Neural progenitor cell (in vitro differentiated cells): ENCODE results near the gene TNFRSF13B. TPM values are rescaled to one million over a fixed set of nuclear protein-coding genes. Genes with fewer than 3 reads are reported as not detected.

Experiments
- DNase-seq: peaks from one replicate; pipeline ENCODE4 v3.0.0-alpha.2; 2016; ENCODE audit warnings: low spot score
- H2AFZ ChIP-seq: fragments of 200-600 bp; sonication (generic); replicated peaks from 2 replicates; pipeline ENCODE4 v1.6.1; 2016; ENCODE audit warnings: antibody characterized with exemption
- H3F3A ChIP-seq: fragments of 200-600 bp; sonication (generic); 2 replicates; pipeline ENCODE4 v1.6.1; 2016; ENCODE audit warnings: antibody characterized with exemption, low read depth
- H3K27ac ChIP-seq: fragments of 200-600 bp; sonication (generic); 2 replicates; pipeline ENCODE4 v1.5.1; 2016; ENCODE audit warnings: mild to moderate bottlenecking
- H3K27me3 ChIP-seq: fragments of 200-600 bp; sonication (generic); 2 replicates; pipeline ENCODE4 v1.6.1; 2016; ENCODE audit warnings: mild to moderate bottlenecking, moderate library complexity
- H3K36me3 ChIP-seq: fragments of 200-600 bp; sonication (generic); 2 replicates; pipeline ENCODE4 v1.5.1; 2016
- H3K4me1 ChIP-seq: fragments of 200-600 bp; sonication (generic); 2 replicates; pipeline ENCODE4 v1.6.1; 2016; ENCODE audit warnings: mixed run types
- H3K4me2 ChIP-seq: fragments of 200-600 bp; sonication (generic); 2 replicates; pipeline ENCODE4 v1.6.1; 2016
- H3K4me3 ChIP-seq: fragments of 200-600 bp; sonication (generic); 2 replicates; pipeline ENCODE4 v1.5.1; 2016
- H3K79me2 ChIP-seq: fragments of 200-600 bp; sonication (generic); 2 replicates; pipeline ENCODE4 v1.6.1; 2016; ENCODE audit warnings: low read depth
- H3K9ac ChIP-seq: fragments of 200-600 bp; sonication (generic); 2 replicates; pipeline ENCODE4 v1.6.1; 2016
- H3K9me3 ChIP-seq: fragments of 200-600 bp; sonication (generic); 2 replicates; pipeline ENCODE4 v1.5.1; 2016; ENCODE audit warnings: low read depth
- H4K20me1 ChIP-seq: fragments of 200-600 bp; sonication (generic); 2 replicates; pipeline ENCODE4 v1.6.1; 2016; ENCODE audit warnings: low read depth
- H3K27ac Mint-ChIP-seq: 3 replicates; pipeline ENCODE4 v1.8.0; 2021; ENCODE audit warnings: mixed read lengths
- H3K27me3 Mint-ChIP-seq: 2 replicates; pipeline ENCODE4 v1.8.0; 2022; ENCODE audit warnings: low read depth, mild to moderate bottlenecking, inconsistent platforms, moderate library complexity, mixed read lengths; ENCODE audit not compliant: insufficient read depth
- H3K36me3 Mint-ChIP-seq: 3 replicates; pipeline ENCODE4 v1.8.0; 2021; ENCODE audit warnings: mixed read lengths
- H3K4me1 Mint-ChIP-seq: 3 replicates; pipeline ENCODE4 v1.8.0; 2021; ENCODE audit warnings: mixed read lengths
- H3K4me3 Mint-ChIP-seq: 3 replicates; pipeline ENCODE4 v1.8.0; 2021; ENCODE audit warnings: mild to moderate bottlenecking, moderate library complexity, mixed read lengths
- H3K9me3 Mint-ChIP-seq: 3 replicates; pipeline ENCODE4 v1.8.0; 2020; ENCODE audit warnings: mixed read lengths
- EZH2 ChIP-seq: fragments of 200-600 bp; sonication (generic); IDR thresholded peaks from 2 replicates; pipeline ENCODE4 v1.6.1; 2017; ENCODE audit warnings: antibody characterized with exemption, mild to moderate bottlenecking, moderate library complexity
- EZH2phosphoT487 ChIP-seq: fragments of 200-600 bp; sonication (generic); IDR thresholded peaks from 2 replicates; pipeline ENCODE4 v1.6.1; 2017; ENCODE audit warnings: antibody characterized with exemption
- total RNA-seq: library from RNA; depleted of rRNA; stranded (reverse); fragments of >200 nt; gene quantifications from 2 replicates; pipeline ENCODE4 v1.2.3, GENCODE V29; 2015; ENCODE audit warnings: low replicate concordance
- TF ChIP-seq, protein P1 (sequence below): fragments of 200-600 bp; sonication (generic); IDR thresholded peaks from 2 replicates; pipeline ENCODE4 v1.5.1; 2017; ENCODE audit warnings: antibody characterized with exemption, mild to moderate bottlenecking

The TNFRSF13B gene
- total RNA-seq, 1 donor from 2014 or later = not detected

DNA sequence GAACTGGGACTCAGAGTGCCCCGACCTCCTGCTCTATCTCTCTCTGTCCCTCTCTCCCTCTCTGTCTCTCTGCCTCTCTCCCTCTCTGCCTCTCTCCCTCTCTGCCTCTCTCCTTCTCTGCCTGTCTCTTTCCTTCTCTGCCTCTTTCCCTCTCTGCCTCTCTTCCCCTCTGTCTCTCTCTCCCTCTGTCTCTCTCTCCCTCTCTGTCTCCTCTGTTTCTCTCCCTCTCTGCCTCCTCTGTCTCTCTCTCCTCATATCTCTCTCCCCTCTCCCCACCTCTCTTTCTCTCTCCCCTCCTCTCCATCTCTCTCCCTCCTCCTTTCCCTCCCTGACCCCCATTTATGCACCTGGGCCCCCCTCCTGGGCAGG lies 32.7 kb downstream of the TNFRSF13B start:
- H3K4me1 Mint-ChIP-seq = peaks cover 15% of the 10 kb centered on the region

DNA sequence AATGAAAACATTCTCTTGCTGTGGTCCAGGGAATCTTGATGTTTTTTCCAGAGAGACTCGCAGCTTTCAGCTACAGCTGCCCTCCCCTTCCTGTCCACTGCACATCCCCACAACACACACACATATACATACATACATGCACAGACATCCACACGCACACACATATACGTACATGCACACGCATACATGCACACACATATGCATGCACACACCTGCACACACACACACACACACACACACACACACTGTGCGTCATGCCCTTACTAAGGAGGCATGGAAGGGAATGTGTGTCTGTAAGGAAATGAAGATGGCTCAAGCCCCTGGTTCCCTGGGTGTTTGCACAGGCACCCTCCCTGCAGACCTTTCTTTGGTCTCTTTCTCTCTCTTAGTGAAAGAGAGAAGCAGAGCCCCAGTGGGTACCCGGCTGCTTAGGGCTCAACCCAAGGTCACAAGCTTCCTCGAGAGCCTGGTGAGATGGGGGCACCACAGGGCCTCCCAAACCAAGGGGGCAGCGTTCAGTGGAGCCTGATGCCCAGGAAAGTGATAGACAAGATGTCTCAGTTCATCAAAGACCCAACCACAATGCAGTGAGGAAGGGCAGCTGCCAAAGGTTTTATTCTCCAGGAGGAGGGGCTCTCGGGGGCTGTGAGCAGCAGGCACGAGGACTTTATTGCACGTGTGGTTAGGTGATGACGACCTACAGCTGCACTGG lies 33.3 kb downstream of the TNFRSF13B start:
- H3K4me1 ChIP-seq = no peaks in the 10 kb centered on the region
- no peaks in the 10 kb centered on the region for H3K36me3 Mint-ChIP-seq
- peaks cover 15% of the 10 kb centered on the region for H3K4me1 Mint-ChIP-seq
- H3K27ac Mint-ChIP-seq = peak overlapping the region; percentile 34
- no peak for DNase-seq
- H3K36me3 ChIP-seq = no peaks in the 10 kb centered on the region
- H3F3A ChIP-seq = no peaks in the 10 kb centered on the region
- no peaks in the 10 kb centered on the region for H3K27me3 ChIP-seq
- H3K9me3 Mint-ChIP-seq = no peaks in the 10 kb centered on the region
- H3K4me3 ChIP-seq = no peak overlapping the region
- H2AFZ ChIP-seq = no peak overlapping the region
- no peak overlapping the region for H3K4me2 ChIP-seq
- no peaks in the 10 kb centered on the region for H4K20me1 ChIP-seq
- H3K9ac ChIP-seq = no peak overlapping the region
- H3K27me3 Mint-ChIP-seq = peaks cover 9% of the 10 kb centered on the region
- TF ChIP-seq EZH2 (no peak), EZH2phosphoT487 (no peak)
- TF ChIP-seq, protein P1, sequence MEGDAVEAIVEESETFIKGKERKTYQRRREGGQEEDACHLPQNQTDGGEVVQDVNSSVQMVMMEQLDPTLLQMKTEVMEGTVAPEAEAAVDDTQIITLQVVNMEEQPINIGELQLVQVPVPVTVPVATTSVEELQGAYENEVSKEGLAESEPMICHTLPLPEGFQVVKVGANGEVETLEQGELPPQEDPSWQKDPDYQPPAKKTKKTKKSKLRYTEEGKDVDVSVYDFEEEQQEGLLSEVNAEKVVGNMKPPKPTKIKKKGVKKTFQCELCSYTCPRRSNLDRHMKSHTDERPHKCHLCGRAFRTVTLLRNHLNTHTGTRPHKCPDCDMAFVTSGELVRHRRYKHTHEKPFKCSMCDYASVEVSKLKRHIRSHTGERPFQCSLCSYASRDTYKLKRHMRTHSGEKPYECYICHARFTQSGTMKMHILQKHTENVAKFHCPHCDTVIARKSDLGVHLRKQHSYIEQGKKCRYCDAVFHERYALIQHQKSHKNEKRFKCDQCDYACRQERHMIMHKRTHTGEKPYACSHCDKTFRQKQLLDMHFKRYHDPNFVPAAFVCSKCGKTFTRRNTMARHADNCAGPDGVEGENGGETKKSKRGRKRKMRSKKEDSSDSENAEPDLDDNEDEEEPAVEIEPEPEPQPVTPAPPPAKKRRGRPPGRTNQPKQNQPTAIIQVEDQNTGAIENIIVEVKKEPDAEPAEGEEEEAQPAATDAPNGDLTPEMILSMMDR = no peak
- H3K79me2 ChIP-seq = no peaks in the 10 kb centered on the region
- H3K9me3 ChIP-seq = no peaks in the 10 kb centered on the region
- no peak overlapping the region for H3K27ac ChIP-seq
- no peak overlapping the region for H3K4me3 Mint-ChIP-seq

More for the DNA sequence above, 32.7 kb downstream of the TNFRSF13B start:
- H3K9ac ChIP-seq = no peak overlapping the region
- Mint-ChIP-seq H3K27ac (no peak overlapping the region), H3K9me3 (no peaks in the 10 kb centered on the region), H3K4me3 (no peak overlapping the region), H3K27me3 (peaks cover 11% of the 10 kb centered on the region), H3K36me3 (no peaks in the 10 kb centered on the region)
- no peaks in the 10 kb centered on the region for H3K4me1 ChIP-seq
- H3K27me3 ChIP-seq = no peaks in the 10 kb centered on the region
- no peaks in the 10 kb centered on the region for H3K79me2 ChIP-seq
- H3F3A ChIP-seq = no peaks in the 10 kb centered on the region
- H3K4me2 ChIP-seq = no peak overlapping the region
- no peak for DNase-seq
- H3K36me3 ChIP-seq = no peaks in the 10 kb centered on the region
- no peak overlapping the region for H3K4me3 ChIP-seq
- H3K9me3 ChIP-seq = no peaks in the 10 kb centered on the region
- H2AFZ ChIP-seq = no peak overlapping the region
- H3K27ac ChIP-seq = no peak overlapping the region
- no peaks in the 10 kb centered on the region for H4K20me1 ChIP-seq
- TF ChIP-seq EZH2 (no peak), EZH2phosphoT487 (no peak)
- TF ChIP-seq, protein P1 = no peak

DNA sequence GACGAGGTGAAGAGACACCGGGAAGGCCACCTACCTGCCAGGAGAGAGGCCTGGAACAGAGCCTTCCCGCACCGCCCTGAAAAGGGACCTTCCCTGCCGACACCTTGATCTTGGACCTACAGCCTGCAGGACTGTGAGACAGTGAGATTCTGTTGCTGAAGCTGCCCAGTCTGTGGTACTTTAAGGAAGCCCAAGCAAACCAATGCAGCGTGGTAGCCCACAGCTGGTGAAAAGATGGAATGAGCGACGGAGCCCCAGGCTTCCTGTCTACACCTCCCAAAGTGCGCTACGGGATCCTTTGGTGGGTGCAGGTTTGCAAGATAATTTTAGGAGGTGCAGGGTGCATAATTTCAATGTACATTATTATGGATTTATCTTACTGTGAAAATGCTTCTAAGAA lies 33.9 kb downstream of the TNFRSF13B start:
- no peak overlapping the region for H3K27ac Mint-ChIP-seq
- no peaks in the 10 kb centered on the region for H4K20me1 ChIP-seq
- DNase-seq = no peak
- no peaks in the 10 kb centered on the region for H3K36me3 ChIP-seq
- no peaks in the 10 kb centered on the region for H3K36me3 Mint-ChIP-seq
- no peak overlapping the region for H3K4me2 ChIP-seq
- no peak overlapping the region for H3K4me3 ChIP-seq
- no peak overlapping the region for H3K9ac ChIP-seq
- H3K27ac ChIP-seq = no peak overlapping the region
- no peaks in the 10 kb centered on the region for H3K27me3 ChIP-seq
- no peaks in the 10 kb centered on the region for H3K9me3 Mint-ChIP-seq
- H3K27me3 Mint-ChIP-seq = peaks cover 7% of the 10 kb centered on the region
- H3F3A ChIP-seq = no peaks in the 10 kb centered on the region
- H3K79me2 ChIP-seq = no peaks in the 10 kb centered on the region
- TF ChIP-seq, protein P1 = no peak
- TF ChIP-seq EZH2phosphoT487 = no peak
- no peaks in the 10 kb centered on the region for H3K4me1 ChIP-seq
- H3K4me1 Mint-ChIP-seq = peaks cover 15% of the 10 kb centered on the region
- H2AFZ ChIP-seq = no peak overlapping the region
- no peaks in the 10 kb centered on the region for H3K9me3 ChIP-seq
- H3K4me3 Mint-ChIP-seq = no peak overlapping the region
